H1 (cell line): ENCODE data around the gene RALA. TPM values are rescaled to one million over a fixed set of nuclear protein-coding genes. Genes with fewer than 3 reads are reported as not detected.

Source experiments
- CHD1 ChIP-seq: IDR thresholded peaks from 2 replicates; pipeline ENCODE4 v1.6.1; 2012; ENCODE audit warnings: low read depth, low read length, improper control_type of control experiment
- CREB1 ChIP-seq: IDR thresholded peaks from 2 replicates; pipeline ENCODE4 v1.6.1; 2012; ENCODE audit warnings: inconsistent platforms
- GABPA ChIP-seq: IDR thresholded peaks from 2 replicates; pipeline ENCODE4 v1.6.1; 2011; ENCODE audit warnings: mild to moderate bottlenecking, low read length, moderate library complexity, borderline replicate concordance; ENCODE audit not compliant: insufficient read depth
- RAD21 ChIP-seq, 2 experiments: IDR thresholded peaks in 1 of 2; conservative IDR thresholded peaks in 1 of 2; 2 replicates each; pipeline ENCODE4 v1.6.1; 2011; ENCODE audit warnings: low read depth in 2 of 2, low read length in 2 of 2, improper control_type of control experiment in 1 of 2, inconsistent platforms in 1 of 2, mild to moderate bottlenecking in 1 of 2, moderate library complexity in 1 of 2
- SIX5 ChIP-seq: IDR thresholded peaks from 2 replicates; pipeline ENCODE4 v1.6.1; 2011; ENCODE audit warnings: mild to moderate bottlenecking, low read depth, low read length
- SP1 ChIP-seq: IDR thresholded peaks from 2 replicates; pipeline ENCODE4 v1.6.1; 2011; ENCODE audit warnings: low read depth, low read length
- SP2 ChIP-seq: IDR thresholded peaks from 2 replicates; pipeline ENCODE4 v1.6.1; 2012; ENCODE audit warnings: mild to moderate bottlenecking, low read length, inconsistent platforms
- YY1 ChIP-seq: IDR thresholded peaks from 2 replicates; pipeline ENCODE4 v1.6.1; 2011; ENCODE audit warnings: low read depth, mild to moderate bottlenecking, low read length
- polyA plus RNA-seq, 7 experiments: library from polyadenylated mRNA; depleted of rRNA in 3 of 7; stranded (reverse) in 5 of 7; unstranded in 2 of 7; fragments of >200 nt in 5 of 7; fragments of 200-250 nt in 2 of 7; gene quantifications; 1 replicate in 5 of 7; 2 replicates in 1 of 7; 4 replicates in 1 of 7; pipeline versions ENCODE4 v1.2.1 to v1.2.3, GENCODE V29; 2011 to 2013; ENCODE audit warnings: missing spikeins in 2 of 7, mixed read lengths in 2 of 7
- total RNA-seq: library from RNA; stranded (reverse); fragmentation: NEBNext Ultra II Directional; extraction: Animal tissue kit (Norgen Biotek cat#: 25700); gene quantifications from 2 replicates; pipeline ENCODE4 v1.2.1, GENCODE V29; 2021

Gene RALA
- total and polyA plus RNA-seq, 2 of the 8 experiments (the other 6 are each of a cell fraction or from before 2014, with no cell fraction given) = 24.1 to 72.8 TPM

- TF ChIP-seq SP1 (no peak), SP2 (no peak), CREB1 (no peak), SIX5 (no peak), CHD1 (no peak), RAD21 (IDR thresholded peaks at IDR 0.05 in 1 of 2, conservative IDR thresholded peaks at IDR 0.05 in 1 of 2; ENCODE audit: low read depth in 2 of 2, low read length in 2 of 2) (no peak), GABPA (no peak), YY1 (no peak)
Observed at GRCh38 chr7:39613577-39613976, 9.8 kb upstream of the RALA start (continued).
